T-helper 2 cell treated with Interferon-gamma antibody and Interleukin-4, amounts not matched to agents 5 μg/mL and 100 μg/mL, for 36 hours (primary cell): ENCODE data around the gene CD7.

Experiments used
- DNase-seq: peaks from one replicate; pipeline ENCODE4 v3.0.0; 2021; ENCODE audit warnings: low spot score
- H3K27ac Mint-ChIP-seq: one replicate; pipeline ENCODE4 v1.8.0; 2021; ENCODE audit warnings: mild to moderate bottlenecking, mixed read lengths
- H3K27me3 Mint-ChIP-seq: one replicate; pipeline ENCODE4 v1.8.0; 2021; ENCODE audit warnings: low read depth, mixed read lengths
- H3K36me3 Mint-ChIP-seq: one replicate; pipeline ENCODE4 v1.8.0; 2021; ENCODE audit warnings: low read depth, mixed read lengths
- H3K4me1 Mint-ChIP-seq: one replicate; pipeline ENCODE4 v1.8.0; 2021; ENCODE audit warnings: low read depth, mixed read lengths
- H3K4me3 Mint-ChIP-seq: one replicate; pipeline ENCODE4 v1.8.0; 2022; ENCODE audit warnings: mild to moderate bottlenecking, moderate library complexity, mixed read lengths
- H3K9me3 Mint-ChIP-seq: one replicate; pipeline ENCODE4 v1.8.0; 2021; ENCODE audit warnings: mixed read lengths

CD7 gene

DNA sequence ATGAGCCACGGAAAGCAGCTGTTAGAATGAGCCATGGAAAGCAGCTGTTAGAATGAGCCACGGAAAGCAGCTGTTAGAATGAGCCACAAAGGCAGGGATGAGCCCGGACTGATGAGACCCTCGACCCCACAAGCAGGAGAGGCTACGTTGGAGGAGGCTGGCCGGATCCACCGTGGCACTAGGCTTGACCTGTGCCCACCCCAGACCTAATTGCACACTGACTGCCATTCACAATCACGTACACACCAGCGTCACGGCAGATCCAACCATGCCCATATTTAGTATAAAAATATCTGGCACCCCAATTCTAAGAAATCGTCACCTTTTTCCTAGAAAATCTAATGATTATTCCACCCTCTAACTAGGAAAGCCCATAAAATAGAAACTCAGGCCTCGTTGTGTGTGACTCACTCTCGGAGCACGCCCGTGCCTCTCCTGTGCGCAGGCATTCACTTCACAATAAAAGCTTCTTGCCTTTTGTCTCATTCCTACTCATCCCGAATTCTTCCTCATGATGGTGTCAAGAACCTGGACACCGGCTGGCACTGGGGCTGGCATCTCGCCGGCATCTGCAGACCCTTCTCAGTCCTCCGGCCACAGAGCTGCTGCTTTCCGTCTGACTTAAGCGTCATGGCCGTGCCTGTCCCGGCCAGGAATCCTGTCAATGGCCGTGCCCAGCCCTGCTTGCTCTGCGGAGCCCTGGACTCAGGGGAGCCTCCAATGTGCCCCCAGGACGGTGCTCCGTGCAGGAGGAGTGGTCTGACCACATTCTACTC lies 21.6 kb upstream of the CD7 start:
- no peak for DNase-seq
- Mint-ChIP-seq H3K36me3 (no peaks in the 10 kb centered on the region), H3K9me3 (no peaks in the 10 kb centered on the region), H3K4me3 (no peak overlapping the region), H3K27me3 (peaks cover 10% of the 10 kb centered on the region), H3K27ac (peak overlapping the region; percentile 27), H3K4me1 (peaks cover 18% of the 10 kb centered on the region)

GRCh38 chr17:82334622-82335394 lies 17.4 kb upstream of the CD7 start:
- Mint-ChIP-seq H3K9me3 (no peaks in the 10 kb centered on the region), H3K4me3 (peak overlapping the region; percentile 97)
- DNase-seq: no peak

GRCh38 chr17:82334204-82334621 lies 16.8 kb upstream of the CD7 start:
- peaks cover 23% of the 10 kb centered on the region for H3K4me1 Mint-ChIP-seq
- DNase-seq: no peak
- H3K4me3 Mint-ChIP-seq: peak overlapping the region; percentile 97
- no peaks in the 10 kb centered on the region for H3K36me3 Mint-ChIP-seq
- peaks cover 20% of the 10 kb centered on the region for H3K27me3 Mint-ChIP-seq
- no peaks in the 10 kb centered on the region for H3K9me3 Mint-ChIP-seq
- H3K27ac Mint-ChIP-seq: peak overlapping the region; percentile 96

More at GRCh38 chr17:82334622-82335394, 17.4 kb upstream of the CD7 start:
- no peaks in the 10 kb centered on the region for H3K36me3 Mint-ChIP-seq
- peaks cover 20% of the 10 kb centered on the region for H3K27me3 Mint-ChIP-seq
- H3K4me1 Mint-ChIP-seq: peaks cover 23% of the 10 kb centered on the region
- peak overlapping the region; percentile 96 for H3K27ac Mint-ChIP-seq

- Mint-ChIP-seq H3K9me3 (no peaks in the 10 kb centered on the region), H3K4me3 (peak within 1 kb of the TSS; percentile 97), H3K36me3 (no peaks in the 10 kb centered on the region), H3K27ac (peak within 1 kb of the TSS; percentile 96), H3K27me3 (peaks cover 19% of the 10 kb centered on the region), H3K4me1 (peaks cover 21% of the 10 kb centered on the region)
- DNase-seq: no peak
Measured at GRCh38 chr17:82333279-82334171, 16.1 kb upstream of the CD7 start, which contains the start of gene SECTM1. Gene SECTM1 (minus strand): TSS chr17:82333766. CDS start chr17:82327240, 6,526 bp downstream.

GRCh38 chr17:82332669-82333278 lies 15.4 kb upstream of the CD7 start:
- no peaks in the 10 kb centered on the region for H3K36me3 Mint-ChIP-seq
- H3K4me3 Mint-ChIP-seq: peak overlapping the region; percentile 75
- H3K4me1 Mint-ChIP-seq: peaks cover 20% of the 10 kb centered on the region
- no peak overlapping the region for H3K27ac Mint-ChIP-seq
- DNase-seq: no peak
- peaks cover 16% of the 10 kb centered on the region for H3K27me3 Mint-ChIP-seq
- H3K9me3 Mint-ChIP-seq: no peaks in the 10 kb centered on the region

DNA sequence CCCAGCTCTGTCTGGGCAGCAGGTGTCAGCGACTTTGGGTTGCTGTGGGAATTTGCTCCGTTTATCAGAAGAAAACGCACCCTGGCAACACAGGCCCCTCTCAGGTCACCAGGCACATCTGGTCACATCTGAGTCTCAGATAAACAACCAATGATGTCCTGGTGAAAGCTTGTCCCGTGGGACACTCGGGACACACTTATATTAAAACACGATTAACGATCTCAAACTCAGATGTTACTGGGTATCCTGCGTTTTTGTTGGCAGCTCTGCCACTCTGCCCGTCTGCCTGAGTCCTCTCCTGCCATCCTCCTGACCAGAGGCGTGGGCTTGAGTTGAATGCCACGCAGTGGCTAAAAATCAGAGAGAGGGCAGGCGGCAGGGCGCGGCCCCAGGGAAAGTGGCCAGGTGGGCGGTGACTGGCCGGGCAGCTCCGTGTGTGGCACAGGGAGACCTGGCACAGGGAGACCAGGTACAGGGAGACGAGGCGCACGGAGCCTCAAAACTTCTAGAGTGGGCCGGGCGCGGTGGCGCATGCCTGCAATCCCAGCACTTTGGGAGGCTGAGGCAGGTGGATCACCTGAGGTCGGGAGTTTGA lies 14.0 kb upstream of the CD7 start:
- no peak for DNase-seq
- Mint-ChIP-seq H3K9me3 (no peaks in the 10 kb centered on the region), H3K27ac (no peak overlapping the region), H3K4me1 (peaks cover 20% of the 10 kb centered on the region), H3K36me3 (no peaks in the 10 kb centered on the region), H3K27me3 (peaks cover 16% of the 10 kb centered on the region), H3K4me3 (no peak overlapping the region)

DNA sequence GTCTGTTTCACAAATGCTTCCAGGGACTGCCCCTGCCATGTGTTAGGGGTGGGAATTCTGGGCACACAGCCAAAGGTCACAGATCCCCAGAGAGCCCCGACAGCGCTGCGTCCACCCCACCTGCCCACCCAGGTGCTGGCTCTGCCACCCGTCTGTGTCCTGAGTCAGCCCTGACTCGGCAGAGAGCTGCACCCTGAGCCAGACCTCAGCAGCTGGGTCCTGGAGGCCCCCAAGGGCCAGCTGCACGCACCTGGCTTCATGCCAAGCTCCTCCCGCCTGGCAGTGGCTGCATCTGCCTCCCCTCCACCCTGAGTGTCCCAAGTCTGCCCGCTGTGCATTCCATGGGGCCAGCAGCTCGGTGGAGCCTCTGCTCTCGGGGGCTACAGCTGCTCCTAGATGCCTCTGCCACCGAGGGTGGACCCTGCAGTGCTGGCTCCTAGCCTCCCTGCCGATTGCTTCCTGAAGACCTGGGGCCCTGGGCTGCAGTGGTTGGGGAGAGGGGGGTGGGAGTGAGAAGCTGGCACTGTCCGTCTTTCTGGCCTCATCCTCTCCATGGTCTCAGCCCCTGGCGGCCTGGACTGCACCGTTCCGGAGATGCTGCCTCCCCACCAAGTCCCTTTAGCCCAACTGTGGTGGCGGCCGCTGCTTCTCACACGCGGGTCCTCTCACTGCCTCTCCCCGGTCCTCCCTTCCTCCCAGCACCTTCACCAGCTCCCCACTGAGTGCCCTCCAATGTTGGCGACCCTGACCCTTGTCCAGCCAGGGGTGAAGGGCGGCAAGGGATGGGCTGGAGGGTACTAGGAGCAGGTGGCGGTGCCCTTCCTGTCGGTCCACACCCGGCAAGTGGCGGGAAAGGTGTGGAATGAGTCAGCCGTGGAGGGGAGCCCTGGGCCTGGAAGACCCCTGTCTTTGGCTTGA lies 13.2 kb upstream of the CD7 start:
- no peaks in the 10 kb centered on the region for H3K36me3 Mint-ChIP-seq
- H3K27ac Mint-ChIP-seq: no peak overlapping the region
- H3K9me3 Mint-ChIP-seq: no peaks in the 10 kb centered on the region
- peaks cover 16% of the 10 kb centered on the region for H3K27me3 Mint-ChIP-seq
- no peak for DNase-seq
- H3K4me3 Mint-ChIP-seq: no peak overlapping the region
- H3K4me1 Mint-ChIP-seq: peaks cover 14% of the 10 kb centered on the region

GRCh38 chr17:82329683-82330321 lies 12.4 kb upstream of the CD7 start:
- no peak overlapping the region for H3K27ac Mint-ChIP-seq
- no peaks in the 10 kb centered on the region for H3K9me3 Mint-ChIP-seq
- no peak for DNase-seq
- H3K4me1 Mint-ChIP-seq: peaks cover 7% of the 10 kb centered on the region
- H3K36me3 Mint-ChIP-seq: no peaks in the 10 kb centered on the region
- peaks cover 12% of the 10 kb centered on the region for H3K27me3 Mint-ChIP-seq
- H3K4me3 Mint-ChIP-seq: no peak overlapping the region

DNA sequence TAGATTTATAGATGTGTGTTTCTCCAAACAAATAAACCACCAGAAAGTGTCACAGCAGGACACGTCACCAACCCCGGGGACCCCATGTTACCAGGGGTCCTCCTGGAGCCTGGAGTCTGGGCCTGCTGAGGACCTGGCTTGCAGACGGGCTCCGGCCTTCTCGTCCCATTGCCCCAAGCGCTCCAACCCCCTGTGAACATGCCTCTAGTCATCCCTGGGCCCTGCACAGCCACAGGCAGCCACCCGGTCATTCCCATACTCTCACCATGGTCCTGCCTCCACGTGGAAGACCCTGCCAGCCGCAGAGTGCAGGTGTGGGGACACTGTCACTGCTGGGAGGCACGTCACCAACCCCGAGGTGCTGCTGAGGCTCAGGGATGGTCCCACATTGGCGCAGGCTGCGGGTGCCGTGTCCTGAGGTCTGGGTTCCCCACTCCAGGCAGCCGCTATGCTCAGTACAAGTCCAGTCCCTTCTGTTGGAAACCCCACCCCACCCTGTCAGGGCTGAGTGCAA lies 11.6 kb upstream of the CD7 start:
- Mint-ChIP-seq H3K36me3 (no peaks in the 10 kb centered on the region), H3K4me1 (peaks cover 6% of the 10 kb centered on the region), H3K4me3 (no peak overlapping the region), H3K27me3 (peaks cover 12% of the 10 kb centered on the region), H3K9me3 (no peaks in the 10 kb centered on the region), H3K27ac (no peak overlapping the region)
- DNase-seq: no peak

DNA sequence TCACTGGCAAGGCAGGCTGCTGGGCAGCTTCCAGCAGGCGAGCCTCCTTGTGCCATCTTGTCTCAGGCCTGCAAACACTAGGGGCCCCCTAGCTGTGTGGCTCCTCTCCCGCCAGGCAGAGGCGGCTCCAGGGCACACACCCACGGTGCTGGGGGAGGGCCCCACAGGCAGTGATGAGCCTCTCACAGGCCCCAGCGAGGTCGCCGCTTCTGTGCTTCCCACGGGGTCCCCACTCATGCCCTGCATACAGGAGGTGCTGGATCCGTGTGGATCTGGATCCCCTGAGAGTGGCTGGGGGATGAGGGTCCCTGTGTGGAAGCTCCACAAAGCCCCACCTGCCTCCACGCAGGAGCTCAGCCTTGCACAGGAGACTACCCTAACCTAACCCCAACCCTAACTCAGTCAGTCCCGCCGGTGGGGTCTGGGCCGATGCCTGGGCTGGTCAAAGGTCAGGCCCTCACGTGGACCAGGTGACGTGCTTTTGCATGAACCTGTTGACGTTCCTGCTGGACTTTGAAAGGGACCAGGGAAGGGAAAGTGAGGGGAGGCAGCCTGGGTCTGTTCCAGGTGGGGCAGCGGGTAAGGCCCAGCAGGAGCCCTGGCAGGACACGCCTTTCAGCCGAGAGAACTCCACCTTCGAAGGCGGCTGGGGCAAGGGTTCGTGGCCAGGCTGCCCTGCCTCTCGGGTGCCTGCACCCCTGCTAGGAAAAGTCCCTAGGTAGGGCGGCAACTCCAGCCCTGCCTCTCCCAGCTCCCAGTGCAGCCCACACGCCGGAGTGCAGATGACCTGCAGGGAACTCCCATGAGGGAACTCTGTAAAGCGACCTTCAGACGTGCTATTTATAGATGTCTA lies 11.0 kb upstream of the CD7 start:
- H3K36me3 Mint-ChIP-seq: no peaks in the 10 kb centered on the region
- H3K27me3 Mint-ChIP-seq: peaks cover 12% of the 10 kb centered on the region
- no peak for DNase-seq
- no peak overlapping the region for H3K27ac Mint-ChIP-seq
- H3K9me3 Mint-ChIP-seq: no peaks in the 10 kb centered on the region
- H3K4me1 Mint-ChIP-seq: peaks cover 6% of the 10 kb centered on the region
- H3K4me3 Mint-ChIP-seq: no peak overlapping the region

DNA sequence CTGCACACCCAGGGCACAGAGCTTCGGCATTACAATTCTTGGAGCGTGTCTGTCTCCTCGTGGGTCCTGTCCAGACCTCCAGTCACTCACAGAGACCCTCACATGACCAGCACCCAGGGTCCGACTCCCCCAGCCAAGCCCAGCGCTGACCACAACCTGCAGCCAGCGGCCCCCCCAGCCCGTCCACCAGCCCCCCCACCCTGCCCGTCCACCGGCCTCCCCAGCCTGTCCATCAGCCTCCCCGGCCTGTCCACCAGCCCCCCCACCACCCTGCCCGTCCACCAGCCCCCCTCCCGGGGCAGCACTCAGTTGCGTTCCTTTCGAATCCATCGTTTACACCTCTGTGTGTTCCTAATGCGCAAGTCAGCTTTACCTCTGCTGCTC lies 10.3 kb upstream of the CD7 start:
- H3K9me3 Mint-ChIP-seq: no peaks in the 10 kb centered on the region
- H3K4me3 Mint-ChIP-seq: no peak overlapping the region
- no peaks in the 10 kb centered on the region for H3K36me3 Mint-ChIP-seq
- no peak overlapping the region for H3K27ac Mint-ChIP-seq
- H3K4me1 Mint-ChIP-seq: peaks cover 3% of the 10 kb centered on the region
- H3K27me3 Mint-ChIP-seq: peaks cover 9% of the 10 kb centered on the region
- no peak for DNase-seq
